Spleen (tissue), 11 donors: ENCODE results near the gene PAPOLA. TPM values are rescaled to one million over a fixed set of nuclear protein-coding genes. Genes with fewer than 3 reads are reported as not detected.

Experiments
- DNase-seq: peaks from one replicate; pipeline ENCODE4 v3.0.0-alpha.2; 2020
- H3K27ac ChIP-seq, 8 donors: fragments of 200-600 bp; sonication (generic) in 7 of 8; 1 replicate in 4 of 8; 2 replicates in 4 of 8; pipeline versions ENCODE4 v1.5.0 to v1.8.0; 2016 to 2021; ENCODE audit warnings: inconsistent platforms in 4 of 8, mild to moderate bottlenecking in 4 of 8, moderate library complexity in 1 of 8
- H3K27me3 ChIP-seq, 7 donors: fragments of 200-600 bp; sonication (generic) in 6 of 7; replicated peaks in 1 of 7; 1 replicate in 4 of 7; 2 replicates in 3 of 7; pipeline versions ENCODE4 v1.5.0 to v1.8.0; 2016 to 2021; ENCODE audit warnings: inconsistent platforms in 3 of 7, mild to moderate bottlenecking in 1 of 7
- H3K36me3 ChIP-seq, 6 donors: fragments of 200-600 bp; sonication (generic) in 5 of 6; 1 replicate in 4 of 6; 2 replicates in 2 of 6; pipeline versions ENCODE4 v1.5.0 to v1.8.0; 2016 to 2021; ENCODE audit warnings: inconsistent platforms in 2 of 6
- H3K4me1 ChIP-seq, 6 donors: fragments of 200-600 bp; sonication (generic) in 5 of 6; 1 replicate in 3 of 6; 2 replicates in 3 of 6; pipeline versions ENCODE4 v1.5.0 to v1.8.0; 2016 to 2021; ENCODE audit warnings: inconsistent platforms in 3 of 6
- H3K4me3 ChIP-seq, 8 donors: fragments of 200-600 bp; sonication (generic) in 7 of 8; 1 replicate in 4 of 8; 2 replicates in 4 of 8; pipeline versions ENCODE4 v1.5.0 to v1.8.0; 2016 to 2021; ENCODE audit warnings: inconsistent platforms in 4 of 8, mild to moderate bottlenecking in 4 of 8, moderate library complexity in 2 of 8
- H3K9me3 ChIP-seq, 8 donors: fragments of 200-600 bp; sonication (generic) in 7 of 8; 1 replicate in 4 of 8; 2 replicates in 4 of 8; pipeline versions ENCODE4 v1.5.0 to v1.8.0; 2016 to 2021; ENCODE audit warnings: inconsistent platforms in 4 of 8
- POLR2A ChIP-seq, 3 donors: fragments of 450-650 bp; IDR thresholded peaks; one replicate each; pipeline ENCODE4 v1.5.1; 2017; ENCODE audit warnings: antibody characterized with exemption in 3 of 3, mild to moderate bottlenecking in 1 of 3
- POLR2AphosphoS5 ChIP-seq, 3 donors: sonication (generic); formaldehyde crosslinking; IDR thresholded peaks; one replicate each; pipeline ENCODE4 v1.5.1; 2017; ENCODE audit warnings: antibody characterized with exemption in 3 of 3
- WGBS, 5 donors: extraction: QIAGEN DNeasy Blood & Tissue Kit in 3 of 5; methylation state at CpG; one replicate each; pipeline versions ENCODE4 v1.1.5 to v1.1.7; 2013 to 2018; 5-methylcytosine and 5-hydroxymethylcytosine counted together
- intact Hi-C: fragments of 100-400 bp; cut with DNase I; formaldehyde crosslinking; loops from one replicate; pipeline ENCODE4 v1.15.0; 2023; ENCODE audit warnings: low total_unique reads
- polyA plus RNA-seq, 3 donors: library from polyadenylated mRNA; stranded (reverse); fragments of 200-250 nt; gene quantifications; one replicate each; pipeline ENCODE4 v1.2.1, GENCODE V29; 2013
- total RNA-seq, 7 donors: library from RNA; depleted of rRNA in 3 of 7; stranded (reverse); fragments of >200 nt in 3 of 7; fragmentation: NEBNext Ultra II Directional in 4 of 7; extraction: Animal tissue kit (Norgen Biotek cat#: 25700) in 4 of 7; gene quantifications; one replicate each; pipeline versions ENCODE4 v1.1.0 to v1.2.1, GENCODE V29; 2016 to 2021
- TF ChIP-seq, protein P1 (sequence below), 11 experiments: fragments of 200-600 bp in 7 of 11; fragments of 450-650 bp in 4 of 11; sonication (generic) in 4 of 11; IDR thresholded peaks in 8 of 11; conservative IDR thresholded peaks in 3 of 11; 1 replicate in 7 of 11; 2 replicates in 4 of 11; pipeline versions ENCODE4 v1.4.0 to v1.8.0; 2016 to 2021; ENCODE audit warnings: antibody characterized with exemption in 11 of 11, inconsistent platforms in 4 of 11, mild to moderate bottlenecking in 1 of 11
- donor health status: healthy with polysubstance abuse.
- donor health status: DM: no; HTN: no; CAD: no; lungs with moderate emphysema.
- donor health status: DM: no; HTN: no; CAD: no.
- donor health status: Bipolar disorder and iron deficiency.
- donor health status: healthy.
- donor health status: DM: no; HTN: no; CAD: no.
- donor health status: DM: yes; HTN: yes; CAD: no.

The PAPOLA gene
- total and polyA plus RNA-seq, 10 donors, result 56.4 to 311 (median 201) TPM

DNA sequence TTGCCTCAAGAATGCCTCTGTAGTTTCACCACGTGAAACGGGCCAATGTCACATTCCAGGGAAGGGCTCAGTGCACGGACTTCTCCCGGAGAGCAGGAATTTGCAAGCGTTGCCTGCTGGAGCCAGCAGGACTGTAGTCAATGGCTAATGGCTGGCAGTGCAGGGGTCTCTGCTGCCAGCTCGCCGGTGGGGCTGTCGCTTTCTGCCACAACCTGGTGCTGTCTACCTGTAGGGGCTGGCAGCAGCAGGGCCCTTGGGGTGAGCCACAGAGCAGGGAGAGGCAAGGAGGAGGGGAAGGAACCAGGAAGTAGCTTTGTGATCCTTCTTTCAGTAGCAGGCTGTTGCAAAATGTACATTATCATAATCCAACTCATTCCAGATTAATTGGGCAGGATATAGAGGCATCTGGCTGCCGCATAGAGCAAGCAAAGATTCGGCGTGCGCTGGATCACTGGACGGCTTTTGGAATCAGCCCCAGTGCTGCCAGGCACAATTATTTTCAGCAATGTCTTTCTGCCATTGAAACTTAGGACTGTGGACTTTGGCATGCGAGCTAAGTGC is 114.1 kb downstream of the PAPOLA start:
- no peak overlapping the region for H3K27ac ChIP-seq
- H3K4me3 ChIP-seq, result no peak overlapping the region
- intact Hi-C loops, result no loop called here
- no peaks in the 10 kb centered on the region for H3K4me1 ChIP-seq
- TF ChIP-seq POLR2AphosphoS5 (IDR thresholded peaks at IDR 0.05) (no peak), POLR2A (IDR thresholded peaks at IDR 0.05) (no peak)
- TF ChIP-seq, protein P1, sequence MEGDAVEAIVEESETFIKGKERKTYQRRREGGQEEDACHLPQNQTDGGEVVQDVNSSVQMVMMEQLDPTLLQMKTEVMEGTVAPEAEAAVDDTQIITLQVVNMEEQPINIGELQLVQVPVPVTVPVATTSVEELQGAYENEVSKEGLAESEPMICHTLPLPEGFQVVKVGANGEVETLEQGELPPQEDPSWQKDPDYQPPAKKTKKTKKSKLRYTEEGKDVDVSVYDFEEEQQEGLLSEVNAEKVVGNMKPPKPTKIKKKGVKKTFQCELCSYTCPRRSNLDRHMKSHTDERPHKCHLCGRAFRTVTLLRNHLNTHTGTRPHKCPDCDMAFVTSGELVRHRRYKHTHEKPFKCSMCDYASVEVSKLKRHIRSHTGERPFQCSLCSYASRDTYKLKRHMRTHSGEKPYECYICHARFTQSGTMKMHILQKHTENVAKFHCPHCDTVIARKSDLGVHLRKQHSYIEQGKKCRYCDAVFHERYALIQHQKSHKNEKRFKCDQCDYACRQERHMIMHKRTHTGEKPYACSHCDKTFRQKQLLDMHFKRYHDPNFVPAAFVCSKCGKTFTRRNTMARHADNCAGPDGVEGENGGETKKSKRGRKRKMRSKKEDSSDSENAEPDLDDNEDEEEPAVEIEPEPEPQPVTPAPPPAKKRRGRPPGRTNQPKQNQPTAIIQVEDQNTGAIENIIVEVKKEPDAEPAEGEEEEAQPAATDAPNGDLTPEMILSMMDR (IDR thresholded peaks at IDR 0.05 in 8 of 11, conservative IDR thresholded peaks at IDR 0.05 in 3 of 11), result no peak
- peaks cover 0 to 37% (median 0%) of the 10 kb centered on the region in 7 donors for H3K27me3 ChIP-seq
- WGBS, 5 donors, result 70 to 82% (median 78%) methylated on average over 14 of the region's 14 CpGs
- H3K36me3 ChIP-seq, result no peaks in the 10 kb centered on the region
- no peaks in the 10 kb centered on the region for H3K9me3 ChIP-seq
- no peak for DNase-seq

Other genes with a start within 250 kb of the PAPOLA start
- gene BDKRB1, start 246.2 kb upstream of the PAPOLA start, total RNA-seq, result not detected
- gene BDKRB1, start 246.2 kb upstream of the PAPOLA start, polyA plus RNA-seq, result under 1 TPM in 1 of 3 donors, not detected in 2; 0.22 TPM
- 10 to 100 TPM; 25.3 to 38.2 (median 31.1) TPM for gene ATG2B, start 139.0 kb upstream of the PAPOLA start, total RNA-seq
- gene ATG2B, start 139.0 kb upstream of the PAPOLA start, polyA plus RNA-seq, result 1 to 10 TPM; 2.9 to 4.7 (median 3.9) TPM
- 10 to 100 TPM; 13.3 to 24.3 (median 18.0) TPM for gene GSKIP, start 138.9 kb upstream of the PAPOLA start, total RNA-seq
- gene GSKIP, start 138.9 kb upstream of the PAPOLA start, polyA plus RNA-seq, result 10 to 100 TPM; 11.0 to 16.1 (median 12.5) TPM
- gene AK7, start 110.3 kb upstream of the PAPOLA start, total RNA-seq, result 10 to 100 TPM in 2 of 7 donors, 1 to 10 TPM in 5; 2.6 to 10.3 (median 6.1) TPM
- 1 to 10 TPM in 2 of 3 donors, under 1 TPM in 1; 0.89 to 2.9 (median 1.2) TPM for gene AK7, start 110.3 kb upstream of the PAPOLA start, polyA plus RNA-seq